ACC112 (cell line): Measurements from ENCODE around the gene SESN1.

Source experiments
- H2AFZ ChIP-seq: fragments of 200-600 bp; sonication (generic); one replicate; pipeline ENCODE4 v1.6.0; 2017; ENCODE audit warnings: antibody characterized with exemption, low read length; ENCODE audit not compliant: unreplicated experiment
- H3K27ac ChIP-seq: fragments of 200-600 bp; sonication (generic); 2 replicates; pipeline ENCODE4 v1.5.1; 2014; ENCODE audit warnings: low read depth, mild to moderate bottlenecking, antibody characterized with exemption, low read length, moderate library complexity
- H3K27me3 ChIP-seq: fragments of 200-600 bp; sonication (generic); 2 replicates; pipeline ENCODE4 v1.6.1; 2014; ENCODE audit warnings: mild to moderate bottlenecking, antibody characterized with exemption, low read length, moderate library complexity, mixed read lengths; ENCODE audit not compliant: insufficient read depth
- H3K36me3 ChIP-seq: fragments of 200-600 bp; sonication (generic); 2 replicates; pipeline ENCODE4 v1.6.1; 2016; ENCODE audit warnings: mild to moderate bottlenecking, antibody characterized with exemption, low read length, moderate library complexity, mixed read lengths; ENCODE audit not compliant: insufficient read depth
- H3K4me1 ChIP-seq: fragments of 200-600 bp; sonication (generic); one replicate; pipeline ENCODE4 v1.6.1; 2016; ENCODE audit warnings: low read length, mixed read lengths; ENCODE audit not compliant: insufficient read depth, unreplicated experiment, control insufficient read depth
- H3K4me3 ChIP-seq: fragments of 200-600 bp; sonication (generic); 2 replicates; pipeline ENCODE4 v1.5.1; 2014; ENCODE audit warnings: mild to moderate bottlenecking, low read depth, low read length
- H3K79me2 ChIP-seq: fragments of 200-600 bp; sonication (generic); one replicate; pipeline ENCODE4 v1.6.0; 2016; ENCODE audit warnings: low read length; ENCODE audit not compliant: control insufficient read depth, unreplicated experiment, insufficient read depth

Gene SESN1

GRCh38 chr6:109050447-109051102 is 44.1 kb downstream of the SESN1 start:
- Histone ChIP-seq H2AFZ (no peak overlapping the region), H3K27me3 (no peaks in the 10 kb centered on the region), H3K4me1 (peaks cover 14% of the 10 kb centered on the region), H3K4me3 (no peak overlapping the region), H3K36me3 (no peaks in the 10 kb centered on the region), H3K27ac (no peak overlapping the region), H3K79me2 (no peaks in the 10 kb centered on the region)

DNA sequence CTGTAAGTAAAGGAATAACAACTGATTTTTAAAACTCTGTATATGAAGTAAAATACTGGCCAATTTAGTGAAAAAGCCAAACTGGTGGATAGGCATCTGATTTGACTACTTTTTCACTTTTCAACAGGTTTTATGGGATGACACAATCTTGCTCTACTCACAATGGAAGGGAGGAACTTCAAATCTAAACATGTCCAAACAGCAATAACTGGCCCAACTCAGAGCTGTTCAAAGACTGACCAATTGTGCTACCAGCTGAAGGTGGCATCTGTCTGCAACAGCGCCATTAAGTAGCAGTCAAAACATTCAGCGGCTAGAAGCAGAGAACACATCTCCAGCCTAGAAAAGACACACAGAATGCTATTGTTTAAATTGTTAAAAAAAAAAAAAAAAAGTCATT is 44.6 kb downstream of the SESN1 start:
- Histone ChIP-seq H3K36me3 (no peaks in the 10 kb centered on the region), H2AFZ (no peak overlapping the region), H3K4me1 (peaks cover 14% of the 10 kb centered on the region), H3K27ac (no peak overlapping the region), H3K27me3 (no peaks in the 10 kb centered on the region), H3K79me2 (no peaks in the 10 kb centered on the region), H3K4me3 (no peak overlapping the region)

DNA sequence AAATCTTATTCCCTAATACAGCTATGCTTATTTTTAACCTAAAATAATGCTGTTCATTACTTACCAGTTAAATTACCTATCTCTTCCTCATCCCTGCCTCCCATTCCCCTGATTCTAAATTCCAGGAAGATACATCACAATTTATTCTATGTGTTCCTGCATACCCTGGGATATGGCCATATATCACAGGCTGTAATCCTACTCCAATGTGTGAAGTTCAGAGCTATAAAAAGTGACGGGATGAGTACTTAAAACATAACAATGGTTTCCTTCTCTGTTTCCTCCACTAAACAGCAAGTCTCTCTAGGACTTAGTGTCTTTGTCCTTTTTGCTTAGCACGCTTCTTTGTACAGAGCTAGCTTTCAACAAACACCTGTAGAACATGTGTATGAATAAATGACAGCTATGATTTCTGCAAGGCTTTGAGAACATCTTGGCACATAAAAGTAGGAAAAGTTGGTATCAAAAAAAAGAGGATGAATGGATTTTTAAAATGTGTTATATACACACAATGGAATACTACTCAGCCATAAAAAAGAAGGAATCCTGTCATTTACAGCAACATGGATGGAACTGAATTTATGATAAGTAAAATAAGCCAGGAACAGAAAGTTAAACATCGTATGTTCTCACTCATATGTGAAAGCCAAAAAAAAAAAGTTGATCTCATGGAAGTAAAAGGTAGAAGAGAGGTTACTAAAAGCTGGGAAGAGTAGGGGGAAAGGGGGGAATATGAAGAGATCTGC is 45.8 kb downstream of the SESN1 start:
- no peak overlapping the region for H3K27ac ChIP-seq
- no peaks in the 10 kb centered on the region for H3K79me2 ChIP-seq
- no peak overlapping the region for H2AFZ ChIP-seq
- no peaks in the 10 kb centered on the region for H3K27me3 ChIP-seq
- H3K4me1 ChIP-seq, result peaks cover 14% of the 10 kb centered on the region
- H3K36me3 ChIP-seq, result no peaks in the 10 kb centered on the region
- no peak overlapping the region for H3K4me3 ChIP-seq

DNA sequence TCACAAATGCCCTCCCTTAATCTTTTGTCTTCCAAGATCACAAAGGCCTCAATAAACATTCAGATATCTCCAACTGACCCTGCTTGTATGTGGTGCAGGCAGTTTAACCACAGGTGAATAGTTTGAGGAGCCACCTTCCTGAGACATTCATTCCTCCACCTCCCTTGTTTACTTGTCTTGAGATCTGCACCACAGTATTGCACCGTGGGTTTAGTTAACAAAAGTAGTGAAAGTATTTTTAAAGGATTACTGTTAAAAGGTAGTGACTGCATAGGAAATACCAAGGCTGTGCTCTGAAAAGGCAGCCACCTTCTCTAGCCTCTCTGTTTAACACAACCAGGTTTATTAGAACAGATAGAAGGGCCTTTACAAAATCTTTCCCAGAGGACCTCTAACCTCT is 46.5 kb downstream of the SESN1 start:
- Histone ChIP-seq H2AFZ (no peak overlapping the region), H3K4me3 (no peak overlapping the region), H3K79me2 (no peaks in the 10 kb centered on the region), H3K4me1 (peaks cover 14% of the 10 kb centered on the region), H3K36me3 (no peaks in the 10 kb centered on the region), H3K27ac (no peak overlapping the region), H3K27me3 (no peaks in the 10 kb centered on the region)

GRCh38 chr6:109045493-109045892 is 49.2 kb downstream of the SESN1 start:
- Histone ChIP-seq H3K27me3 (no peaks in the 10 kb centered on the region), H3K36me3 (no peaks in the 10 kb centered on the region), H3K4me3 (no peak overlapping the region), H3K27ac (no peak overlapping the region), H3K4me1 (no peaks in the 10 kb centered on the region), H2AFZ (no peak overlapping the region), H3K79me2 (no peaks in the 10 kb centered on the region)

DNA sequence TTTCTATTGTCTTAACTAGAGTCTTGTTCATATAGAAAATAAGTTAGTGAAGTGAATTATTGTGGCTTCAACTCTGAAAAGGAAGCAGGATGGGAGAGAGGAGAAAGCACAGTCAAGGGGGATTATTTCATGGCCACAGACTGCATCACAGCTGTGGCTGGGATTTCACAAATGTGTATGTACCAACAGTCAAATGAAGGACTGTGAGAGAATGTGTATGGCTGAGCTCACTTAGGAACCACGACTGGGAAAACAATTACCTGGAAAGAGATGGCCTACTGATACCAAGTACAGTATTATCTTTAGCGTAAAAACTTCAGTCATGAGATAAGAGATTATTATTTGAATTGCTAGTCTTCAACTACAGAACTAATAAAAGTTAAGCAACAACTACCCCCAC is 54.9 kb downstream of the SESN1 start:
- H3K4me1 ChIP-seq, result no peaks in the 10 kb centered on the region
- H3K36me3 ChIP-seq, result no peaks in the 10 kb centered on the region
- no peak overlapping the region for H2AFZ ChIP-seq
- H3K4me3 ChIP-seq, result no peak overlapping the region
- H3K27ac ChIP-seq, result no peak overlapping the region
- H3K27me3 ChIP-seq, result no peaks in the 10 kb centered on the region
- H3K79me2 ChIP-seq, result no peaks in the 10 kb centered on the region

DNA sequence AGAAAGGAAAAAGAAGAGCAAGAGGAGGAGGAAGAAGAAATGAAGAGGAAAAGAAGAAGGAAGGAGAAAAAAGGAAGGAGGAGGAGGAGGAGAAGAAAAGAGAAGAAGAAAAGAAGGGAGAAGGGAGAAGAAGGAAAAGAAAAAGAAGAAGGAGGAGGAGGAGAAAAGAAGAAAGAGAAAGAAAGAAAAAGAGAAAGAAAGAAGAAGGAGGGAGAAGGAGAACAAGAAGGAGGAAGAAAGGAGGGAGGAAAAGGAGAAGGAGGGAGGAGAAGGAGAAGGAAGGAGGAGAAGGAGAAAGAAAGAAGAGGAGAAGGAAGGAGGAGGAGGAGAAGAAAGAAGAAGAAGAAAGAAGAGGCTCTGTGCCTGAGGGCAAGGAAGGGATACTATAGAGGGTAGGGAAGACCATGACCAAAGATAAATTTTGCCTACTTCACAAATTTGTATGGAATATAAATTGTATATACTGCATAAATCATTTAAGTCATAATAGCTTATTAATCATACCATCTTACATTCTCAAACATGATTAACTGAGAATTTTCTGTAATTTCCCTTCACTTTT is 55.7 kb downstream of the SESN1 start:
- H2AFZ ChIP-seq, result no peak overlapping the region
- H3K27me3 ChIP-seq, result no peaks in the 10 kb centered on the region
- H3K36me3 ChIP-seq, result no peaks in the 10 kb centered on the region
- no peak overlapping the region for H3K27ac ChIP-seq
- H3K4me3 ChIP-seq, result no peak overlapping the region
- H3K4me1 ChIP-seq, result no peaks in the 10 kb centered on the region
- no peaks in the 10 kb centered on the region for H3K79me2 ChIP-seq

DNA sequence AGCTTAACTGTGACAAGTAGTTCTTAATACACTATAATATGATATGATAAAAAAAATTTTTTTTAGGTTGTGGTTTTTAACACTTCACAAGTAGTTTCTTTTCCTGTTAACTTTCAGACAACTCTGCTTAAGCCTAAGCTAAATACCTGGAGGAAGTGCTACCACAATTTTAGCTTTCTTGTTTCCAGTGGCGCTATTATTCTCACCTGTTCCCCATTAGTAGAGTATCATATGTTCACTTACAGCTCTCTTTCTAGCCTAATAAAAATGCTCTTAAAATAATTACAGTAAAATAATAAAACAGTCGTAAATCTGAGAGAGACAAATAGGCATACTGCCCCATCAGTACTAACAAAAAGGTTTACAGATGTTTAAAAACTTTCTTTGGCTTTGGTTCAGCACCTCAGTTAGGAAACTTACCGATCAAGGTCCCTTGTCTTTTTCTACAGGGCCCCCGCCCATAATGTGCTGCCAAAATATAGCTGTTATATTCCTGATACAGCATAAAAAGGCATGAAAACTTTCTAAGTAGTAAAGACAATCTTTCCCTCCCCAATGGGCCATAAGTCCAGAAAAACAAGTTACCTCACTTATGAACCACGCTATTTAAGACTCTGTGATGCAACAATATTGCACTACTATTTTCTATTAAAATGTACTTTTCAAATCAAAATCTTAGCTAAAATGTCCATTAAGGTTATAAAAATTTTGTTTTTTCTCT is 57.9 kb downstream of the SESN1 start:
- Histone ChIP-seq H3K36me3 (no peaks in the 10 kb centered on the region), H3K27me3 (no peaks in the 10 kb centered on the region), H3K79me2 (no peaks in the 10 kb centered on the region), H2AFZ (no peak overlapping the region), H3K27ac (no peak overlapping the region), H3K4me3 (no peak overlapping the region), H3K4me1 (no peaks in the 10 kb centered on the region)

DNA sequence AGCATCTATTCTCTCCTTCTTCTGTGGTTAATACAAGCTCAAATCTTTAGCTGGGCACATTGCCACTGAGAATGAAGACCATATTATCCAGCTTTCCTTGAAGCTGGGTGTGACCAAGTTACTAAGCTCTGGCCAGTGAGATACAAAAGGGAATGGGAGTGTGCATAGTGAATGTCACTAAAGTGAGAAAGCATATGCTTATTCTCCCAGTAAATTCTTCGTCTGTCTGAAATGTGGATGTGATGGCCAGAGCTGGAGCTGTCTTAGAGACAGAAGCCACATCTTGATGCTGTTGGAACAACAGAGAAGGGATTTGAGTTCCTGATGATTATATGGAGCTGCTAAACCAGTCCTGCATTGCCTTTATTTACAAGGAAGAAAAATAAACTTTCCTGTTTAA is 60.1 kb downstream of the SESN1 start:
- no peak overlapping the region for H3K27ac ChIP-seq
- H3K4me1 ChIP-seq, result no peaks in the 10 kb centered on the region
- H2AFZ ChIP-seq, result no peak overlapping the region
- H3K27me3 ChIP-seq, result no peaks in the 10 kb centered on the region
- H3K4me3 ChIP-seq, result no peak overlapping the region
- no peaks in the 10 kb centered on the region for H3K36me3 ChIP-seq
- no peaks in the 10 kb centered on the region for H3K79me2 ChIP-seq

GRCh38 chr6:109033655-109034054 is 61.0 kb downstream of the SESN1 start:
- no peaks in the 10 kb centered on the region for H3K79me2 ChIP-seq
- H3K36me3 ChIP-seq, result no peaks in the 10 kb centered on the region
- H3K27me3 ChIP-seq, result no peaks in the 10 kb centered on the region
- H3K4me1 ChIP-seq, result no peaks in the 10 kb centered on the region
- H3K27ac ChIP-seq, result no peak overlapping the region
- no peak overlapping the region for H2AFZ ChIP-seq
- no peak overlapping the region for H3K4me3 ChIP-seq
